Measurements from ENCODE around the gene IFI6.

IFI6 gene

DNA sequence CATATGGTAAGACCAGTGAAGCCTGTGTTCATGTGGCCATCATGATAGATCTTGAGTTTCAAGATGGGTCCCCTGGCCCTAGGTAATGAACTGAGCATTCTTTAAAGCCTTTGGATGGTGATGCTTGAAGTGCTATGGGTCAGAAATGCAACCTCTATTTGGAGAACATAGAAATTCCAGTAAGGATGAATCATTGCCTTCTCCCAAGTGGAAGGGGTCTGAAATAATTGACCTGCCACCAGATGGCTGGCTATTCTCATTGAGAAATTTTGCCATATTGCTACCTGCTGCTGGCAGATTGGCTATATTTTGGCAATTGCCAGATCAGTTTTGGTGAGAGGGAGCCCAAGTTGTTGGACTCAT lies 739 bp upstream of the IFI6 start:
- DNase-seq (ENCODE audit: low read depth): peak; percentile 70

DNA sequence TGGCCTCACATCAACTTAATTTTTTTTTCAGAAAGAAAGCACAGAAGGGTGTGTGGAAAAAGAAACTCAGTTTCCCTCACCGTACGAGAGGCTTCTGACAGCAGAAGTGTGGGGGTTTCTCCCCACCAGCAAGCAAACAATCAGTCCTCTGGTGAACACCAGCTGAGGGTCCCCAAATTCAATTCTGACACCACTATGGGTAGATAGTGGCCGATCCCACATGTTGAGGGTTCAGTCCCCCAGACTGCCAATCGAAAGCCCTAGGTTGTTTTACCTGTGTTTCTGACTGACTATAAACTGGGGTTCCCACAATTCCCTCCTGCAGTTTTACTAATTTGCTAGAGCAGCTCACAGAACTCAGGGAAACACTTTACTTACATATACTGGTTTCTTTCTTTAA lies 2.1 kb downstream of the IFI6 start:
- DNase-seq (ENCODE audit: low read depth): no peak

GRCh38 chr1:27668808-27669723 lies 2.9 kb downstream of the IFI6 start:
- peak; percentile 66 for DNase-seq (ENCODE audit: low read depth)

DNA sequence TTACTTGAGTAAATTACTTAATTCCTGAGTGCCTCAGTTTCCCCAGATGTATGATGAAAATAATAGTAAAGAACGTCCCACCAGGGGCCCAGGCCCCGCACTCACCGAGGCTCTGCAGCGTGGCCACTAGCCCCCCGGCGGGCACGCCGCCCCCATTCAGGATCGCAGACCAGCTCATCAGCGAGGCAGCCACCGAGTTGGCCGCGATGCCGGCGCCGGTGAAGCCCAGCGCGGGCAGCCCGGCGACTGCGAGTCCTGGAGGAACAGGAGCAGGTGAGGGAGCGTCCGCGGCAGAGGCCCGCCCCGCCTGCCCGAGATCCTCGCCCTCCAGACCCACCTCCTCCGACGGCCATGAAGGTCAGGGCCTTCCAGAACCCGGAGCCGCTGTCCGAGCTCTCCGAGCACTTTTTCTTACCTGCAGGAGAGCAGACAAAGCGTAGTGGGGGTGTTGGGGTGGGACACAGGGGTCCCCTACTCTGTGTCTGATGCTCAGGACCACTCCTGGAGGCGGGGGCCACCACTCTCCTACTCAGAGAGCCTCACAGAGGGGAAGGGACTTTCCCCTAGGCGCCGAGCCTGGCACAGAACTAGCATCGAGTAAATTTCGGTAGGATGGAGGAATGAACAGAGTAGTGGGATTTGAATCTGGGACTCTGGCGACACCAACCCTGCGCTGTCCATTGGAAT lies 3.7 kb downstream of the IFI6 start:
- DNase-seq (ENCODE audit: low read depth): no peak

DNA sequence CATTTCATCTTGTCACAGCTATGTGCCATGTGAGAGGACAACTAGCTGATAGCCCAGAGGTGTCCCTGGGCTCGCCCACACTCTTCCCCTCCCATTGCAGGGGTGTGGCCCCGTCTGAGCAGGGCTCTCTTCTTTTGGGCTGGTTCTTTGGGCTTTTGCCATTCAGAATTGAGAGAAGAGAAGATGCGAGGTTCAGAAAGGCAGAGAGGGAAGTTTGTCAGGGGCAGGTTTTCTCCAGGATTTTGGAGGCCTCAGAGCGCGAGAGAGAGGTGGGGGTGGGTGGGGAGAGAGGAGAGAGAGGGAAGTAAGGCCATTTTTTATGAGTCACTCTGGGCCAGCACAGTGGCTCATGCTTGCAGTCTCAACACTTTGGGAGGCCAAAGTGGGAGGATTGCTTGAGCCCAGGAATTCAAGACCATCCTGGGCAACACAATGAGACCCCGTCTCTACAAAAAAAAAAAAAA lies 5.2 kb downstream of the IFI6 start:
- no peak for DNase-seq (ENCODE audit: low read depth)

- no peak for DNase-seq (ENCODE audit: low read depth)
Observed at GRCh38 chr1:27666294-27666693, 5.7 kb downstream of the IFI6 start.

GRCh38 chr1:27665016-27665651 lies 6.9 kb downstream of the IFI6 start:
- no peak for DNase-seq (ENCODE audit: low read depth)

DNA sequence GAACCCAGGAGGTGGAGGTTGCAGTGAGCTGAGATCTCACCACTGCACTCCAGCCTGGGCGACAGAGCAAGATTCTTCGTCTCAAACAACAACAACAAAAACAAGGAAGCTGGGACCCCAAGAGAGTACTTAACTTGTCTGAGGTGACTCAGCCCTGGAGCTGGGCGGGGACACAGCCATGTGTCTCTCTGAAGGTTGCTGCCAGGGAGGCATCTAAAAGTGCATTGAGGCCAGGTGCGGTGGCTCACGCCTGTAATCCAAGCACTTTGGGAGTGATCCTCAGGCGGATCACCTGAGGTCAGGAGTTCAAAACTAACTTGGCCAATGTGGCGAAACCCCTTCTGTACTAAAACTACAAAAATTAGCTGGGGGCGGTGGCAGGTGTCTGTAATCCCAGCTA lies 7.7 kb downstream of the IFI6 start:
- peak; percentile 36 for DNase-seq (ENCODE audit: low read depth)

GRCh38 chr1:27662707-27663393 lies 9.1 kb downstream of the IFI6 start:
- peak; percentile 83 for DNase-seq (ENCODE audit: low read depth)

- no peak for DNase-seq (ENCODE audit: low read depth)
Observed at GRCh38 chr1:27662261-27662660, 9.7 kb downstream of the IFI6 start.

DNA sequence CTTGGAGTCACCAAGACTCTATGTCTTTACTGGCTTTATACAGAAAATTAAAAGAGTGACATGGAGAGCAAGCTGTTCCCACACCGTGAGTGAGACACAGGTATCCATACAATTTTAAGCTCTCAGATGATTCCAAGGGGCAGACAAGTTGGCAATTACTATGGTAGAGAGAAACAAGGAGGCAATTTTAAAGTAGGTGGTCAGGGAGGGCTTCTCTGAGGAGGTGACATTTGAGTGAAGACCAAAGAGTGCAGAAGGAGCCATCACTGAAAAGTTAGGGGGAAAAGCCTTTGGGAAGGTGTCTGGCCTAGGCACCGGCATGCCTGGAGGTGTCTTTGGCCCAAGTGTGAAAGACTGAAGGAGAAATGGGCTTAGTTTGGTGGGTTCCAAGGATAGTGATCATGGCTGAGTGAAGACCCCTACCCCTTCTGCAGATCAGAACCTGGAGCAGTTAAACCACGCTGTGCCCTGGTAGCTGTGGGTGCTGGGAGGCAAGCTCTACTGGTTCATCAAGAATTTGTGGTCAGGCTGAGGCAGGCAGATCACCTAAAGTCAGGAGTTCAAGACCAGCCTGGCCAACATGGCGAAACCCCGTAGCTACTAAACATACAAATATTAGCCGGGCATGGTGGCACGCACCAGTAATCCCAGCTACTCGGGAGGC lies 10.4 kb downstream of the IFI6 start:
- no peak for DNase-seq (ENCODE audit: low read depth)

- no peak for DNase-seq (ENCODE audit: low read depth)
Observed at GRCh38 chr1:27660300-27660835, 11.6 kb downstream of the IFI6 start.

- peak; percentile 87 for DNase-seq (ENCODE audit: low read depth)
Observed at GRCh38 chr1:27659497-27660299, 12.3 kb downstream of the IFI6 start.

GRCh38 chr1:27658951-27659496 lies 13.0 kb downstream of the IFI6 start:
- DNase-seq (ENCODE audit: low read depth): peak; percentile 93

DNA sequence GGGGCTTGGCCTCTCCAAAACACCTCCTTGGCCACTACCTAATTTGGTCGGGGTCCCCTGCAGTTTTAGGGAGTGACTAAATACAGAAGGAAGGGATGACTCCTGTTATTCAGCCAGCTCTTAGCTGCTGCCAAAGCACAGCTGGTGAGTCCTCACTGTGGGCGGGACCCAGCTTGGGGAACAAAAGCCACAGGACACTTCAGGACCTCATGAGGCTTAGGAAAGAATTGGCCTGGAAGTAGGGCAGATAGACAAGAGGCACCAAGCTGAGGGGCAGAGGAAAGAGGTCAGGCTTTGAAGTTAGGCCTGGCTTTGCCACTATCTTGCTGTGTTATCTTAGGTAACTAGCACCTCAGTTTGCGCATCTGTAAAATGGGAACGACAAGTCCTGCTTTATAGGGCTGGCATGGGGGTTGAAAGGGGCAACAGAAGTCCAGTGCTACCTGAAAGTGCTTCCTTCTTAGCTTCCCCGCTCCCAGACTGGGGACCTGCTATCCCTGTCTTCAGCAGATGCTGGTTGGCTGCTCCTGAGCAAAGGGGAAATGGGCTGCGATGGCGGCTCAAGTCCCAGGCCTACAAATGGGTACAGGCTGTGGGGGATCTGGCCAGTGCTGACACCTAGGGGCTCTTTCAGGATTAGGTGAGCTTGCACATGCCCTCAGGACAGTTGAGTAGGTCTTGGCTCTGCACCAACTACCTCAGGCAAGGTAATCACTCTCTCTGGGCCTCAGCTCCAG lies 15.7 kb downstream of the IFI6 start:
- DNase-seq (ENCODE audit: low read depth): peak; percentile 70

- DNase-seq (ENCODE audit: low read depth): no peak
Observed at GRCh38 chr1:27655151-27655937, 16.6 kb downstream of the IFI6 start.

- no peak for DNase-seq (ENCODE audit: low read depth)
Observed at GRCh38 chr1:27652111-27652864, 19.7 kb downstream of the IFI6 start.

Measured in ELR (cell line).